HepG2 (cell line): Measurements from ENCODE around the gene MCU. TPM values are rescaled to one million over a fixed set of nuclear protein-coding genes. Genes with fewer than 3 reads are reported as not detected.

Experiments used
- ATAC-seq: fragments of 200-7000 bp; cut with Tn5 transposase; 3 replicates; pipeline ENCODE4 v1.9.1; 2020; ENCODE audit warnings: mild to moderate bottlenecking, moderate library complexity
- BruUV-seq: library from RNA; stranded (reverse); fragments of 400-500 nt; replicated peaks from 2 replicates; lab custom pipeline; 2021; lab: Mats Ljungman, UMichigan
- CTCF ChIA-PET: fragments of 300-600 bp; formaldehyde crosslinking; extraction: SDS; loops from one replicate; lab custom pipeline; 2021; ENCODE audit warnings: low total read pairs, inconsistent platforms, low intra/inter-chr PET ratio; lab: Yijun Ruan, JAX
- POLR2A ChIA-PET: fragments of 350-600 bp; sonication (Branson Sonifier 250); formaldehyde crosslinking; loops from one replicate; lab custom pipeline; 2020; ENCODE audit warnings: antibody characterized with exemption, inconsistent platforms; lab: Yijun Ruan, JAX
- DNase-seq: peaks from one replicate; pipeline ENCODE4 v3.0.0-alpha.2; 2015; ENCODE audit warnings: low spot score
- FAIRE-seq: peaks from 3 replicates; lab custom pipeline; 2011; peaks lifted over from hg19 to GRCh38; lab: Jason Lieb, UNC
- H2AFZ ChIP-seq: one replicate; pipeline ENCODE4 v1.6.1; 2011; ENCODE audit warnings: low read length, inconsistent platforms
- H3K27ac ChIP-seq: fragments of 300-600 bp; 3 replicates; pipeline ENCODE4 v1.8.0; 2011; ENCODE audit warnings: mixed run types, mild to moderate bottlenecking, mixed read lengths, low read length, inconsistent platforms; ENCODE audit not compliant: insufficient read depth; ENCODE audit errors: extremely low read length
- H3K27me3 ChIP-seq, 2 experiments: fragments of 200-600 bp in 1 of 2; 2 replicates in 1 of 2; 3 replicates in 1 of 2; pipeline versions ENCODE4 v1.6.0 to v1.8.0; 2011; ENCODE audit warnings: low read length in 2 of 2, mild to moderate bottlenecking in 2 of 2, moderate library complexity in 2 of 2, inconsistent platforms in 1 of 2; ENCODE audit not compliant: insufficient read depth in 2 of 2, control insufficient read depth in 1 of 2
- H3K36me3 ChIP-seq, 2 experiments: fragments of 200-600 bp in 1 of 2; replicated peaks in 1 of 2; 2 replicates in 1 of 2; 3 replicates in 1 of 2; pipeline versions ENCODE4 v1.5.1 to v1.8.0; 2011; ENCODE audit warnings: low read length in 2 of 2, inconsistent platforms in 1 of 2; ENCODE audit not compliant: insufficient read depth in 2 of 2, control insufficient read depth in 1 of 2
- H3K4me1 ChIP-seq: 2 replicates; pipeline ENCODE4 v1.5.1; 2012; ENCODE audit warnings: low read length, inconsistent platforms; ENCODE audit not compliant: insufficient read depth
- H3K4me2 ChIP-seq: 2 replicates; pipeline ENCODE4 v1.6.0; 2011; ENCODE audit warnings: low read depth, low read length, inconsistent platforms
- H3K4me3 ChIP-seq, 3 experiments: fragments of 200-600 bp in 1 of 3; sonication (generic), shearing (Covaris generic) in 1 of 3; replicated peaks in 1 of 3; 2 replicates each; pipeline ENCODE4 v1.5.1; 2011 to 2016; ENCODE audit warnings: low read length in 3 of 3, inconsistent platforms in 2 of 3, low read depth in 2 of 3, mild to moderate bottlenecking in 2 of 3, control low read depth in 1 of 3, mixed read lengths in 1 of 3; ENCODE audit not compliant: insufficient read depth in 1 of 3
- H3K79me2 ChIP-seq: one replicate; pipeline ENCODE4 v1.6.1; 2011; ENCODE audit warnings: low read length, inconsistent platforms; ENCODE audit not compliant: insufficient read depth
- H3K9ac ChIP-seq: 2 replicates; pipeline ENCODE4 v1.6.0; 2011; ENCODE audit warnings: mild to moderate bottlenecking, low read depth, low read length, inconsistent platforms; ENCODE audit not compliant: insufficient read depth
- H3K9me3 ChIP-seq: 2 replicates; pipeline ENCODE4 v1.5.1; 2012; ENCODE audit warnings: mild to moderate bottlenecking, low read length
- H4K20me1 ChIP-seq: 2 replicates; pipeline ENCODE4 v1.6.0; 2011; ENCODE audit warnings: inconsistent platforms, mild to moderate bottlenecking, low read length, moderate library complexity; ENCODE audit not compliant: insufficient read depth
- ATF1 ChIP-seq: IDR thresholded peaks from 2 replicates; pipeline ENCODE4 v1.6.1; 2016; ENCODE audit warnings: mild to moderate bottlenecking, control low read depth
- ETV5 ChIP-seq: IDR thresholded peaks from 2 replicates; pipeline ENCODE4 v1.6.1; 2018; ENCODE audit warnings: missing biosample characterization, missing genetic modification reagents, inconsistent platforms, borderline replicate concordance
- GATAD2A ChIP-seq: IDR thresholded peaks from 2 replicates; pipeline ENCODE4 v1.6.1; 2016
- MAFF ChIP-seq: IDR thresholded peaks from 2 replicates; pipeline ENCODE4 v1.6.1; 2011; ENCODE audit warnings: low read depth, low read length, improper control_type of control experiment
- MAFK ChIP-seq, 2 experiments: IDR thresholded peaks in 1 of 2; conservative IDR thresholded peaks in 1 of 2; 2 replicates each; pipeline ENCODE4 v1.6.1; 2011; ENCODE audit warnings: improper control_type of control experiment in 2 of 2, low read length in 2 of 2
- NCOA2 ChIP-seq: sonication (generic); formaldehyde crosslinking; IDR thresholded peaks from 2 replicates; pipeline ENCODE4 v1.8.0; 2022; ENCODE audit warnings: inconsistent platforms
- NFE2 ChIP-seq: sonication (generic); formaldehyde crosslinking; IDR thresholded peaks from 2 replicates; pipeline ENCODE4 v1.4.0; 2020; ENCODE audit warnings: missing genetic modification reagents
- POLR2AphosphoS2 ChIP-seq: IDR thresholded peaks from 2 replicates; pipeline ENCODE4 v1.6.1; 2011; ENCODE audit warnings: low read depth, low read length, improper control_type of control experiment
- SP1 ChIP-seq, 2 experiments: fragments of 450-650 bp in 1 of 2; sonication (generic) in 1 of 2; formaldehyde crosslinking in 1 of 2; IDR thresholded peaks; 2 replicates each; pipeline versions ENCODE4 v1.4.0 to v1.6.1; 2016 to 2020; ENCODE audit warnings: missing genetic modification reagents in 1 of 2
- SP5 ChIP-seq: IDR thresholded peaks from 2 replicates; pipeline ENCODE4 v1.6.1; 2016; ENCODE audit warnings: low read depth, borderline replicate concordance
- SRSF9 ChIP-seq: fragments of 200-400 bp; formaldehyde crosslinking; IDR thresholded peaks from 2 replicates; pipeline ENCODE4 v1.6.1; 2018; ENCODE audit warnings: borderline replicate concordance, mild to moderate bottlenecking, low read depth, low read length; ENCODE audit not compliant: insufficient read depth, poor library complexity, severe bottlenecking
- ZBTB38 ChIP-seq: sonication (generic); formaldehyde crosslinking; IDR thresholded peaks from 2 replicates; pipeline ENCODE4 v1.5.1; 2020; ENCODE audit warnings: mild to moderate bottlenecking, missing genetic modification reagents
- ZNF101 ChIP-seq: sonication (generic); formaldehyde crosslinking; IDR thresholded peaks from 2 replicates; pipeline ENCODE4 v1.4.0; 2020; ENCODE audit warnings: mild to moderate bottlenecking, low read depth, missing genetic modification reagents, borderline replicate concordance
- ZNF552 ChIP-seq: sonication (generic); formaldehyde crosslinking; IDR thresholded peaks from 2 replicates; pipeline ENCODE4 v1.9.0; 2022; ENCODE audit warnings: missing genetic modification reagents, mild to moderate bottlenecking, borderline replicate concordance
- WGBS: methylation state at CpG from one replicate; pipeline ENCODE4 v1.1.6; 2017; ENCODE audit warnings: low lambda C conversion rate; 5-methylcytosine and 5-hydroxymethylcytosine counted together
- in situ Hi-C: cut with HindIII; loops from 2 replicates; pipeline ENCODE4 v1.10.0; 2017; ENCODE audit warnings: low pct_unique_long_range_greater_than_20kb; ENCODE audit not compliant: extremely low pct_ligation_motif_present
- intact Hi-C: fragments of 100-400 bp; cut with micrococcal nuclease; formaldehyde crosslinking; loops from one replicate; pipeline ENCODE4 v1.10.0; 2022; ENCODE audit not compliant: unreplicated experiment
- polyA plus RNA-seq, 8 experiments: library from polyadenylated mRNA; depleted of rRNA in 3 of 8; stranded (reverse) in 7 of 8; unstranded in 1 of 8; fragments of >200 nt; fragmentation: Illumina TruSeq in 4 of 8; extraction: Trizol in 4 of 8; gene quantifications; 2 replicates each; pipeline versions ENCODE4 v1.2.1 to v1.2.3, GENCODE V29; 2011 to 2016; ENCODE audit warnings: low read depth in 4 of 8, missing spikeins in 1 of 8, mixed read lengths in 1 of 8; ENCODE audit not compliant: insufficient read depth in 1 of 8
- total RNA-seq, 5 experiments: library from RNA; depleted of rRNA; stranded (reverse); fragments of >200 nt; fragmentation: Illumina TruSeq; extraction: Trizol; gene quantifications; 2 replicates each; pipeline ENCODE4 v1.2.3, GENCODE V29; 2016; ENCODE audit warnings: low read depth in 1 of 5
- TF ChIP-seq, protein P1 (sequence below): sonication (generic); formaldehyde crosslinking; IDR thresholded peaks from 2 replicates; pipeline ENCODE4 v1.4.0; 2020; ENCODE audit warnings: missing genetic modification reagents, mild to moderate bottlenecking, borderline replicate concordance
- TF ChIP-seq, protein P2 (sequence below), 2 experiments: sonication (generic) in 1 of 2; formaldehyde crosslinking in 1 of 2; IDR thresholded peaks; 2 replicates each; pipeline versions ENCODE4 v1.6.1 to v1.9.0; 2014 to 2022; ENCODE audit warnings: antibody characterized with exemption in 1 of 2, borderline replicate concordance in 1 of 2, inconsistent platforms in 1 of 2, low read depth in 1 of 2, missing genetic modification reagents in 1 of 2

Gene MCU
- total and polyA plus RNA-seq, 2 of the 13 experiments (the other 11 are each of a cell fraction or from before 2014, with no cell fraction given) = 25.9 to 64.5 TPM

DNA sequence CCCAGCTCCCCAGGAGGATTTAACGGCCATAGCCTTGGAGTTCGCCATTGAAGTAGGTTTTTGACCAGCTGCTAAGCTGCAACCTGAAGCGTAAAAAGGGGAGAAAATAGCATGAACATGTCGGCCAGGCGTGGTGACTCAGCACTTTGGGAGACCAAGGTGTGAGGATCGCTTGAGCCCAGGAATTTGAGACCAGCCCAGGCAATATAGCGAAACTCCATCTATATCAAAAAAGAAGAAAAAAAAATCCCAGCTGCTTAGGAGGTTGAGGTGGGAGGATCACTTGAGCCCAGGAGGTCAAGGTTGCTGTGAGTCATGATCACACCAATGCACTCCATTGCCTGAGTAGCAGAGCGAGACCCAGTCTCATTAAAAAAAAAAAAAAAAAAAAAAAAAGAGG is 32.2 kb upstream of the MCU start:
- Histone ChIP-seq H3K4me1 (peaks cover 28% of the 10 kb centered on the region), H3K4me3 (peak overlapping the region in 2 of 3 experiments; percentile 12 to 23; a peak in 3 of 6 replicates), H3K27ac (no peak overlapping the region), H4K20me1 (no peaks in the 10 kb centered on the region), H3K4me2 (peak overlapping the region; percentile 74), H3K9ac (no peak overlapping the region), H2AFZ (no peak overlapping the region), H3K27me3 (no peaks in the 10 kb centered on the region), H3K9me3 (no peaks in the 10 kb centered on the region), H3K36me3 (no peaks in the 10 kb centered on the region), H3K79me2 (no peaks in the 10 kb centered on the region)
- in situ Hi-C loops (no loop called here), intact Hi-C loops (no loop called here)
- ChIA-PET POLR2A (interaction anchor here (2.2 kb wide), 2 partner anchors 20 to 32 kb away, joined by 7 to 8 read pairs; partner anchors contain the start of gene MCU), CTCF (no interaction called here)
- no TSS peak for BruUV-seq
- WGBS = 53% methylated on average over 8 of the region's 8 CpGs
- FAIRE-seq (no peak), ATAC-seq (peak; percentile 57; the same call in 1 of the 3 replicates), DNase-seq (peak; percentile 28)
- TF ChIP-seq ZBTB38 (CRISPR knock-in tag) (no peak), POLR2AphosphoS2 (no peak), SRSF9 (no peak), MAFK (conservative IDR thresholded peaks at IDR 0.05 in 1 of 2, IDR thresholded peaks at IDR 0.05 in 1 of 2; ENCODE audit: low read length in 2 of 2) (peak; percentile 63 to 81), SP1 (IDR thresholded peaks at IDR 0.05) (no peak), SP1 (CRISPR knock-in tag; IDR thresholded peaks at IDR 0.05) (no peak), ETV5 (CRISPR knock-in tag) (no peak), ZNF552 (no peak), ZNF101 (no peak), GATAD2A (CRISPR knock-in tag) (0 out of 2 replicates have a peak, but pooled peaks have one; percentile 23), NCOA2 (CRISPR knock-in tag) (0 out of 2 replicates have a peak, but pooled peaks have one; percentile 14), ATF1 (no peak), NFE2 (0 out of 2 replicates have a peak, but pooled peaks have one; percentile 55), SP5 (CRISPR knock-in tag) (0 out of 2 replicates have a peak, but pooled peaks have one; percentile 19), MAFF (peak; percentile 40; the same call in 1 of the 2 replicates)
- TF ChIP-seq, protein P1, sequence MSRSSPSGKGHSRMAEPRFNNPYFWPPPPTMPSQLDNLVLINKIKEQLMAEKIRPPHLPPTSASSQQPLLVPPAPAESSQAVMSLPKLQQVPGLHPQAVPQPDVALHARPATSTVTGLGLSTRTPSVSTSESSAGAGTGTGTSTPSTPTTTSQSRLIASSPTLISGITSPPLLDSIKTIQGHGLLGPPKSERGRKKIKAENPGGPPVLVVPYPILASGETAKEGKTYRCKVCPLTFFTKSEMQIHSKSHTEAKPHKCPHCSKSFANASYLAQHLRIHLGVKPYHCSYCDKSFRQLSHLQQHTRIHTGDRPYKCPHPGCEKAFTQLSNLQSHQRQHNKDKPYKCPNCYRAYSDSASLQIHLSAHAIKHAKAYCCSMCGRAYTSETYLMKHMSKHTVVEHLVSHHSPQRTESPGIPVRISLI = peak; percentile 39; the same call in 1 of the 2 replicates
- TF ChIP-seq, protein P2, sequence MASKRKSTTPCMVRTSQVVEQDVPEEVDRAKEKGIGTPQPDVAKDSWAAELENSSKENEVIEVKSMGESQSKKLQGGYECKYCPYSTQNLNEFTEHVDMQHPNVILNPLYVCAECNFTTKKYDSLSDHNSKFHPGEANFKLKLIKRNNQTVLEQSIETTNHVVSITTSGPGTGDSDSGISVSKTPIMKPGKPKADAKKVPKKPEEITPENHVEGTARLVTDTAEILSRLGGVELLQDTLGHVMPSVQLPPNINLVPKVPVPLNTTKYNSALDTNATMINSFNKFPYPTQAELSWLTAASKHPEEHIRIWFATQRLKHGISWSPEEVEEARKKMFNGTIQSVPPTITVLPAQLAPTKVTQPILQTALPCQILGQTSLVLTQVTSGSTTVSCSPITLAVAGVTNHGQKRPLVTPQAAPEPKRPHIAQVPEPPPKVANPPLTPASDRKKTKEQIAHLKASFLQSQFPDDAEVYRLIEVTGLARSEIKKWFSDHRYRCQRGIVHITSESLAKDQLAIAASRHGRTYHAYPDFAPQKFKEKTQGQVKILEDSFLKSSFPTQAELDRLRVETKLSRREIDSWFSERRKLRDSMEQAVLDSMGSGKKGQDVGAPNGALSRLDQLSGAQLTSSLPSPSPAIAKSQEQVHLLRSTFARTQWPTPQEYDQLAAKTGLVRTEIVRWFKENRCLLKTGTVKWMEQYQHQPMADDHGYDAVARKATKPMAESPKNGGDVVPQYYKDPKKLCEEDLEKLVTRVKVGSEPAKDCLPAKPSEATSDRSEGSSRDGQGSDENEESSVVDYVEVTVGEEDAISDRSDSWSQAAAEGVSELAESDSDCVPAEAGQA (IDR thresholded peaks at IDR 0.05; ENCODE audit: low read depth) = no peak
- TF ChIP-seq, protein P2 (CRISPR knock-in tag; IDR thresholded peaks at IDR 0.05; ENCODE audit: borderline replicate concordance) = no peak
